HCT116 (cell line): Measurements from ENCODE around the gene MYO7B. TPM values are rescaled to one million over a fixed set of nuclear protein-coding genes. Genes with fewer than 3 reads are reported as not detected.

Experiments
- ATAC-seq: fragments of 200-7000 bp; cut with Tn5 transposase; 2 replicates; pipeline ENCODE4 v1.9.1; 2020; ENCODE audit warnings: mild to moderate bottlenecking, moderate library complexity
- BruUV-seq: library from RNA; stranded (reverse); fragments of 400-500 nt; replicated peaks from 2 replicates; lab custom pipeline; 2021; lab: Mats Ljungman, UMichigan
- CTCF ChIA-PET: fragments of 300-600 bp; sonication (Branson Sonifier 250); formaldehyde crosslinking; loops from one replicate; lab custom pipeline; 2021; ENCODE audit warnings: antibody characterized with exemption; lab: Charles Lee
- POLR2A ChIA-PET: fragments of 300-600, 350-600 bp; sonication (Branson Sonifier 250); formaldehyde crosslinking; loops from one replicate; lab custom pipeline; 2021; ENCODE audit warnings: antibody characterized with exemption; lab: Charles Lee
- RAD21 ChIA-PET, 2 experiments: fragments of 300-600 bp; sonication (Branson Sonifier 250); formaldehyde crosslinking; loops; one replicate each; lab custom pipeline; 2023; ENCODE audit warnings: low total read pairs in 2 of 2; ENCODE audit not compliant: uncharacterized antibody in 2 of 2, unreplicated experiment in 2 of 2, low non-redundant PET in 1 of 2; lab: Charles Lee
- DNase-seq: peaks from one replicate; pipeline ENCODE4 v3.0.0-alpha.2; 2010; ENCODE audit warnings: low read depth, low spot score
- H2AFZ ChIP-seq: fragments of 200-600 bp; shearing (Covaris generic), sonication (generic); 2 replicates; pipeline ENCODE4 v1.6.1; 2017; ENCODE audit warnings: low read depth, mixed run types, mixed read lengths, antibody characterized with exemption, low read length; ENCODE audit not compliant: poor library complexity, severe bottlenecking
- H3K27ac ChIP-seq: 2 replicates; pipeline ENCODE4 v1.5.1; 2012; ENCODE audit warnings: low read depth, low read length
- H3K27me3 ChIP-seq: fragments of 200-600 bp; sonication (generic); 2 replicates; pipeline ENCODE4 v1.6.1; 2016; ENCODE audit warnings: mixed run types, low read length, mixed read lengths; ENCODE audit not compliant: insufficient read depth
- H3K36me3 ChIP-seq, 2 experiments: fragments of 200-500 bp in 1 of 2; fragments of 200-600 bp in 1 of 2; sonication (Bioruptor generic) in 1 of 2; sonication (generic) in 1 of 2; 2 replicates each; pipeline versions ENCODE4 v1.5.1 to v1.6.1; 2014 to 2016; ENCODE audit warnings: low read length in 2 of 2, inconsistent platforms in 1 of 2, mixed read lengths in 1 of 2, mixed run types in 1 of 2; ENCODE audit not compliant: insufficient read depth in 2 of 2, control insufficient read depth in 1 of 2
- H3K4me1 ChIP-seq, 2 experiments: fragments of 200-600 bp in 1 of 2; sonication (generic) in 1 of 2; 2 replicates each; pipeline versions ENCODE4 v1.5.1 to v1.6.1; 2012 to 2017; ENCODE audit warnings: low read length in 2 of 2, inconsistent platforms in 1 of 2, mild to moderate bottlenecking in 1 of 2, mixed read lengths in 1 of 2, mixed run types in 1 of 2, moderate library complexity in 1 of 2; ENCODE audit not compliant: insufficient read depth in 2 of 2, control insufficient read depth in 1 of 2
- H3K4me2 ChIP-seq: fragments of 200-600 bp; sonication (generic); 2 replicates; pipeline ENCODE4 v1.6.1; 2017; ENCODE audit warnings: mixed run types, low read length, mixed read lengths
- H3K4me3 ChIP-seq, 2 experiments: fragments of 200-600 bp in 1 of 2; sonication (generic) in 1 of 2; replicated peaks in 1 of 2; 2 replicates each; pipeline ENCODE4 v1.5.1; 2011 to 2016; ENCODE audit warnings: low read length in 2 of 2, control low read depth in 1 of 2, low read depth in 1 of 2, mild to moderate bottlenecking in 1 of 2, mixed read lengths in 1 of 2, mixed run types in 1 of 2
- H3K79me2 ChIP-seq: fragments of 200-600 bp; sonication (generic); 2 replicates; pipeline ENCODE4 v1.6.1; 2017; ENCODE audit warnings: mild to moderate bottlenecking, mixed run types, low read length, moderate library complexity, mixed read lengths; ENCODE audit not compliant: insufficient read depth
- H3K9ac ChIP-seq: fragments of 200-600 bp; sonication (generic); 2 replicates; pipeline ENCODE4 v1.6.1; 2016; ENCODE audit warnings: low read length, mixed read lengths
- H3K9me2 ChIP-seq: fragments of 200-600 bp; sonication (generic), shearing (Covaris generic); 2 replicates; pipeline ENCODE4 v1.6.1; 2017; ENCODE audit warnings: mixed run types, mild to moderate bottlenecking, moderate library complexity; ENCODE audit not compliant: insufficient read depth
- H3K9me3 ChIP-seq, 2 experiments: fragments of 200-500 bp in 1 of 2; fragments of 200-600 bp in 1 of 2; sonication (Bioruptor generic) in 1 of 2; sonication (generic) in 1 of 2; 2 replicates each; pipeline ENCODE4 v1.6.1; 2014 to 2017; ENCODE audit warnings: low read length in 2 of 2, mixed read lengths in 2 of 2, inconsistent platforms in 1 of 2, low read depth in 1 of 2, mild to moderate bottlenecking in 1 of 2, mixed run types in 1 of 2, moderate library complexity in 1 of 2; ENCODE audit not compliant: control insufficient read depth in 1 of 2, insufficient read depth in 1 of 2
- H4K20me1 ChIP-seq: fragments of 200-600 bp; sonication (generic), shearing (Covaris generic); 2 replicates; pipeline ENCODE4 v1.6.1; 2017; ENCODE audit warnings: mixed run types, mild to moderate bottlenecking, moderate library complexity; ENCODE audit not compliant: insufficient read depth
- CBX3 ChIP-seq: IDR thresholded peaks from 2 replicates; pipeline ENCODE4 v1.6.1; 2012; ENCODE audit warnings: low read depth
- EZH2 ChIP-seq: fragments of 200-600 bp; sonication (generic); IDR thresholded peaks from 2 replicates; pipeline ENCODE4 v1.6.1; 2017; ENCODE audit warnings: antibody characterized with exemption, mixed run types
- EZH2phosphoT487 ChIP-seq: fragments of 200-600 bp; IDR thresholded peaks from 2 replicates; pipeline ENCODE4 v1.6.1; 2018; ENCODE audit warnings: antibody characterized with exemption, borderline replicate concordance
- FOSL1 ChIP-seq: IDR thresholded peaks from 2 replicates; pipeline ENCODE4 v1.6.1; 2012; ENCODE audit warnings: low read depth
- JUND ChIP-seq: IDR thresholded peaks from 2 replicates; pipeline ENCODE4 v1.6.1; 2012
- MAX ChIP-seq: IDR thresholded peaks from 2 replicates; pipeline ENCODE4 v1.6.1; 2012
- POLR2A ChIP-seq: IDR thresholded peaks from 2 replicates; pipeline ENCODE4 v1.7.0; 2011; ENCODE audit warnings: borderline replicate concordance; ENCODE audit not compliant: insufficient read depth, insufficient read length; ENCODE audit errors: extremely low read depth
- POLR2AphosphoS5 ChIP-seq: IDR thresholded peaks from 2 replicates; pipeline ENCODE4 v1.6.1; 2011; ENCODE audit warnings: mild to moderate bottlenecking, low read depth, low read length, moderate library complexity
- RAD21 ChIP-seq: IDR thresholded peaks from 2 replicates; pipeline ENCODE4 v1.6.1; 2012; ENCODE audit warnings: low read depth, mild to moderate bottlenecking
- SIN3A ChIP-seq: IDR thresholded peaks from 2 replicates; pipeline ENCODE4 v1.6.1; 2012; ENCODE audit warnings: low read depth
- SP1 ChIP-seq: IDR thresholded peaks from 2 replicates; pipeline ENCODE4 v1.6.1; 2012; ENCODE audit warnings: low read depth
- SRF ChIP-seq: IDR thresholded peaks from 2 replicates; pipeline ENCODE4 v1.6.1; 2012; ENCODE audit warnings: low read depth
- TCF7L2 ChIP-seq: IDR thresholded peaks from 2 replicates; pipeline ENCODE4 v1.7.0; 2011; ENCODE audit warnings: borderline replicate concordance, inconsistent platforms; ENCODE audit not compliant: insufficient read depth, insufficient read length; ENCODE audit errors: extremely low read depth
- YY1 ChIP-seq: IDR thresholded peaks from 2 replicates; pipeline ENCODE4 v1.6.1; 2011; ENCODE audit warnings: low read length, low read depth, moderate library complexity, mild to moderate bottlenecking; ENCODE audit not compliant: insufficient replicate concordance; ENCODE audit errors: extremely low read depth
- ZFX ChIP-seq: fragments of 450-650 bp; IDR thresholded peaks from 2 replicates; pipeline ENCODE4 v1.6.1; 2017
- ZNF274 ChIP-seq: fragments of 200-500 bp; sonication (Bioruptor generic); IDR thresholded peaks from 2 replicates; pipeline ENCODE4 v1.6.1; 2014; ENCODE audit warnings: mild to moderate bottlenecking, low read depth, low read length, inconsistent platforms
- intact Hi-C: fragments of 100-400 bp; cut with micrococcal nuclease; formaldehyde crosslinking; loops from 2 replicates; pipeline ENCODE4 v1.10.0; 2022
- total RNA-seq: library from RNA; stranded (reverse); gene quantifications from one replicate; pipeline ENCODE4 v1.2.1, GENCODE V29; 2021; ENCODE audit not compliant: unreplicated experiment
- TF ChIP-seq, protein P1 (sequence below): IDR thresholded peaks from 2 replicates; pipeline ENCODE4 v1.6.1; 2012

MYO7B gene
- total RNA-seq, 1 experiment from 2014 or later = 0.07 TPM

DNA sequence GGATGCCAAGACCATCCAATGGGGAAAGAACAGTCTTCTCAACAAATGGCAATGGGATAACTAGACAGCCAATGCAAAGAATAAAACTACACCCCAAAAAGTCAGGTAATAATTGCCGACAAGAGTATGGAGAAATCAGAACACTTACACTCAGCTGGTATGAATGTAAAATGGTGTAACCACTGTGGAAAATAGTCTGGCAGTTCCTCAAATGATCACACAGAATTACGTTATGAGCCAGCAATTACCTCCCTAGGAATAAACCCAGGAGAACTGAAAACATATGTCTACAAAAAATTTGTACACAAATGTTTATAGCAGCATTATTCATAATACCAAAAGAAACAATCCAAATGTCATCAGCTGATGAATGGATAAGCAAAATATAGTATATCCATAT, 18.0 kb upstream of the MYO7B start:
- no peaks in the 10 kb centered on the region for H3K9me2 ChIP-seq
- peaks cover 16 to 32% of the 10 kb centered on the region in 2 experiments; a peak in 3 of 4 replicates for H3K36me3 ChIP-seq
- H3K27ac ChIP-seq = no peak overlapping the region
- no peak overlapping the region for H3K4me3 ChIP-seq
- POLR2A ChIA-PET = no interaction called here
- no peaks in the 10 kb centered on the region for H3K27me3 ChIP-seq
- DNase-seq = no peak
- H4K20me1 ChIP-seq = peaks cover 8% of the 10 kb centered on the region; the same call in 1 of the 2 replicates
- H2AFZ ChIP-seq = no peak overlapping the region
- intact Hi-C loops = no loop called here
- no peak for ATAC-seq
- TF ChIP-seq MAX (no peak), ZFX (no peak), EZH2phosphoT487 (no peak), CBX3 (no peak), SIN3A (no peak), TCF7L2 (no peak), SRF (no peak), EZH2 (no peak), ZNF274 (no peak), RAD21 (no peak), YY1 (no peak), JUND (no peak), SP1 (no peak), POLR2AphosphoS5 (no peak), FOSL1 (no peak), POLR2A (no peak)
- TF ChIP-seq, protein P1, sequence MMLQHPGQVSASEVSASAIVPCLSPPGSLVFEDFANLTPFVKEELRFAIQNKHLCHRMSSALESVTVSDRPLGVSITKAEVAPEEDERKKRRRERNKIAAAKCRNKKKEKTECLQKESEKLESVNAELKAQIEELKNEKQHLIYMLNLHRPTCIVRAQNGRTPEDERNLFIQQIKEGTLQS = no peak
- H3K79me2 ChIP-seq = peaks cover 100% of the 10 kb centered on the region
- H3K4me2 ChIP-seq = no peak overlapping the region
- H3K9ac ChIP-seq = no peak overlapping the region
- RAD21 ChIA-PET = no interaction called here
- CTCF ChIA-PET = no interaction called here
- no TSS peak for BruUV-seq
- H3K9me3 ChIP-seq = no peaks in the 10 kb centered on the region
- H3K4me1 ChIP-seq = no peaks in the 10 kb centered on the region
